ENCODE data around the gene SLC24A3.
A peak's percentile ranks its signal among the peaks of the same experiment; 100 is the strongest.

SLC24A3 gene

GRCh38 chr20:19699180-19699971 is 486.9 kb downstream of the SLC24A3 start:
- in situ Hi-C loops (cut with HindIII; ENCODE audit: low sequenced_read_pairs), result no loop called here
- peak; percentile 75 for DNase-seq (ENCODE audit: low read depth, low spot score)
- TF ChIP-seq, protein P1, sequence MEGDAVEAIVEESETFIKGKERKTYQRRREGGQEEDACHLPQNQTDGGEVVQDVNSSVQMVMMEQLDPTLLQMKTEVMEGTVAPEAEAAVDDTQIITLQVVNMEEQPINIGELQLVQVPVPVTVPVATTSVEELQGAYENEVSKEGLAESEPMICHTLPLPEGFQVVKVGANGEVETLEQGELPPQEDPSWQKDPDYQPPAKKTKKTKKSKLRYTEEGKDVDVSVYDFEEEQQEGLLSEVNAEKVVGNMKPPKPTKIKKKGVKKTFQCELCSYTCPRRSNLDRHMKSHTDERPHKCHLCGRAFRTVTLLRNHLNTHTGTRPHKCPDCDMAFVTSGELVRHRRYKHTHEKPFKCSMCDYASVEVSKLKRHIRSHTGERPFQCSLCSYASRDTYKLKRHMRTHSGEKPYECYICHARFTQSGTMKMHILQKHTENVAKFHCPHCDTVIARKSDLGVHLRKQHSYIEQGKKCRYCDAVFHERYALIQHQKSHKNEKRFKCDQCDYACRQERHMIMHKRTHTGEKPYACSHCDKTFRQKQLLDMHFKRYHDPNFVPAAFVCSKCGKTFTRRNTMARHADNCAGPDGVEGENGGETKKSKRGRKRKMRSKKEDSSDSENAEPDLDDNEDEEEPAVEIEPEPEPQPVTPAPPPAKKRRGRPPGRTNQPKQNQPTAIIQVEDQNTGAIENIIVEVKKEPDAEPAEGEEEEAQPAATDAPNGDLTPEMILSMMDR (IDR thresholded peaks at IDR 0.05; ENCODE audit: low read depth, low read length), result no peak
- H3K4me3 ChIP-seq (ENCODE audit: low read depth, low read length), result no peak overlapping the region

DNA sequence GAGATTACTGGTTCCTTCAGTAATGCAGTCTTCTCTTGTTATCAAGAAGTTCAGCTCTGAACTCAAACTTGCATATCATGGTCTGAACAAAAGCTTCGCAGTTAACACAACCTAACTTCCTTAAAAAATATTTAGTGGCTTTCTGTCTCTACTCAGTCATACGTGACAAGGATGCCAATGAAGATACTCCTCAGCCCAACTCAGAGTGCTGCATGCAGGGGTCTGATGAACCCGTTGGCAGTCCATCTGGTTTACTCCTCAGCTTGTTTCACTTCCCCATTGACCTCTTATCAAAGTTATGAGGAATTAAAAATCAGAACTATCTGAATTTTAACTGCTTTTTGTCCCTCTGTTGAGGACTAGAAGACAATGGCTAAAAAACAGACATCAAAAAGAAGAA is 489.0 kb downstream of the SLC24A3 start:
- TF ChIP-seq, protein P1 (IDR thresholded peaks at IDR 0.05; ENCODE audit: low read depth, low read length), result no peak

GRCh38 chr20:19706463-19706862 is 494.0 kb downstream of the SLC24A3 start:
- no peak overlapping the region for H3K4me3 ChIP-seq (ENCODE audit: low read depth, low read length)
- no peak for DNase-seq (ENCODE audit: low read depth, low spot score)
- TF ChIP-seq, protein P1 (IDR thresholded peaks at IDR 0.05; ENCODE audit: low read depth, low read length), result no peak
- in situ Hi-C loops (cut with HindIII; ENCODE audit: low sequenced_read_pairs), result no loop called here

More for the DNA sequence above, 489.0 kb downstream of the SLC24A3 start:
- in situ Hi-C loops (cut with HindIII; ENCODE audit: low sequenced_read_pairs), result no loop called here
- H3K4me3 ChIP-seq (ENCODE audit: low read depth, low read length), result no peak overlapping the region
- no peak for DNase-seq (ENCODE audit: low read depth, low spot score)

GRCh38 chr20:19709635-19710335 is 497.3 kb downstream of the SLC24A3 start:
- TF ChIP-seq, protein P1 (IDR thresholded peaks at IDR 0.05; ENCODE audit: low read depth, low read length), result no peak
- DNase-seq (ENCODE audit: low read depth, low spot score), result no peak
- in situ Hi-C loops (cut with HindIII; ENCODE audit: low sequenced_read_pairs), result no loop called here
- H3K4me3 ChIP-seq (ENCODE audit: low read depth, low read length), result no peak overlapping the region

DNA sequence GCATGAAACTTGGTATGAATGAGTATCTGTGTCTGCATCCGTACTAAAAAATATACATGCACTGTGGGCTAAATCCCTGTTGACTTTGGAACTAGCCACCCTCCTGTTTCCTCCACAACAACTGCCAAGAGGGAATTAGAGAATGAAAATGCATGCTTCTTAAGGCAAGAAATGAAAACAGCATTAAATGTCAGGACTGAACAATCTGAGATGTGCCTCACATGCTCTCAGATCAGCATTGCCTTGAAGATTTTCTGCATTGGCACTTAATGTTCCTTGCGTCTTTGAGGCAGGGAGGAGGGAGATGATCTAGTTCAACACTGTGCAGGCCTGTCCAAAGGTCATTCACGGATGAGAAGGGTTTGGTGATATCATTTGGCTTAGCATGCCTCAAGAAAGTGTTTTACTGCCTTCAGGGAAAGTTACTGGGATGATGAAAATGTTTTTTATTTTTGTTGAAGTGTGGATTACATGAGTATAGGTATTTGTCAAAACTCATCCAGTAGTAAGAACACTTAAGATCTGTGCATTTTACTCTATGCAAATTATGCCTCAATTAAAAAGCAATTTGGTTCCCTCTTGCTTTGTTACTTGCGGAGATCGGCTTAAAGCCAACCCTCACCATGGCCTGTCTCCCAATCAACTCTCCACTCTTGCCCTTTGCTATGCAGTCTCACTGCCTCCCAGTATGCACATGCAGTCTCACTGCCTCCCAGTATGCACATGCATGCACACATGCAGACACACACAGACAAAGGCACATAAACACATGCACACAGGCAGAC is 498.1 kb downstream of the SLC24A3 start:
- in situ Hi-C loops (cut with HindIII; ENCODE audit: low sequenced_read_pairs), result no loop called here
- TF ChIP-seq, protein P1 (IDR thresholded peaks at IDR 0.05; ENCODE audit: low read depth, low read length), result no peak
- no peak overlapping the region for H3K4me3 ChIP-seq (ENCODE audit: low read depth, low read length)
- peak; percentile 22 for DNase-seq (ENCODE audit: low read depth, low spot score)

GRCh38 chr20:19711126-19711525 is 498.7 kb downstream of the SLC24A3 start:
- in situ Hi-C loops (cut with HindIII; ENCODE audit: low sequenced_read_pairs), result no loop called here
- no peak for DNase-seq (ENCODE audit: low read depth, low spot score)
- TF ChIP-seq, protein P1 (IDR thresholded peaks at IDR 0.05; ENCODE audit: low read depth, low read length), result no peak
- H3K4me3 ChIP-seq (ENCODE audit: low read depth, low read length), result no peak overlapping the region

Data from astrocyte of the spinal cord (primary cell).